MCF 10A (cell line): Measurements from ENCODE around the gene ALDH18A1. TPM values are rescaled to one million over a fixed set of nuclear protein-coding genes. Genes with fewer than 3 reads are reported as not detected.

Experiments
- BruUV-seq: library from RNA; stranded (reverse); fragments of 400-500 nt; replicated peaks from 2 replicates; lab custom pipeline; 2021; lab: Mats Ljungman, UMichigan
- CTCF ChIA-PET: fragments of 300-600 bp; sonication (Branson Sonifier 250); formaldehyde crosslinking; extraction: SDS; loops from one replicate; lab custom pipeline; 2021; ENCODE audit warnings: antibody characterized with exemption, inconsistent platforms; lab: Yijun Ruan, JAX
- POLR2A ChIA-PET: fragments of 300-600, 350-650 bp; sonication (Branson Sonifier 250); formaldehyde crosslinking; extraction: SDS; loops from one replicate; lab custom pipeline; 2020; ENCODE audit warnings: antibody characterized with exemption, inconsistent platforms; lab: Yijun Ruan, JAX
- DNase-seq: peaks from one replicate; pipeline ENCODE4 v3.0.0-alpha.2; 2018; ENCODE audit not compliant: unreplicated experiment
- H3K27ac Mint-ChIP-seq: one replicate; pipeline ENCODE4 v1.8.0; 2022; ENCODE audit warnings: mild to moderate bottlenecking, low read depth, mixed read lengths; ENCODE audit not compliant: unreplicated experiment
- H3K27me3 Mint-ChIP-seq: one replicate; pipeline ENCODE4 v1.8.0; 2022; ENCODE audit warnings: mixed read lengths; ENCODE audit not compliant: insufficient read depth, unreplicated experiment
- H3K36me3 Mint-ChIP-seq: one replicate; pipeline ENCODE4 v1.8.0; 2022; ENCODE audit warnings: mild to moderate bottlenecking, moderate library complexity, mixed read lengths; ENCODE audit not compliant: insufficient read depth, unreplicated experiment
- H3K4me1 Mint-ChIP-seq: one replicate; pipeline ENCODE4 v1.8.0; 2022; ENCODE audit warnings: mixed read lengths; ENCODE audit not compliant: insufficient read depth, unreplicated experiment
- H3K4me3 Mint-ChIP-seq: one replicate; pipeline ENCODE4 v1.8.0; 2022; ENCODE audit warnings: mild to moderate bottlenecking, moderate library complexity, mixed read lengths; ENCODE audit not compliant: unreplicated experiment
- H3K9me3 Mint-ChIP-seq: one replicate; pipeline ENCODE4 v1.8.0; 2022; ENCODE audit warnings: mixed read lengths; ENCODE audit not compliant: unreplicated experiment
- CTCF ChIP-seq: fragments of 200-600 bp; IDR thresholded peaks from one replicate; pipeline ENCODE4 v1.8.0; 2022; ENCODE audit warnings: antibody characterized with exemption, mild to moderate bottlenecking; ENCODE audit not compliant: unreplicated experiment
- intact Hi-C: fragments of 100-400 bp; cut with micrococcal nuclease; formaldehyde crosslinking; loops from 2 replicates; pipeline ENCODE4 v1.14.1; 2022
- total RNA-seq: library from RNA; stranded (reverse); gene quantifications from 2 replicates; pipeline ENCODE4 v1.2.3, GENCODE V29; 2022

The ALDH18A1 gene
- total RNA-seq, 1 experiment from 2014 or later = 91.0 TPM

- Mint-ChIP-seq H3K4me3 (no peak overlapping the region), H3K27me3 (no peaks in the 10 kb centered on the region), H3K27ac (no peak overlapping the region), H3K36me3 (peaks cover 75% of the 10 kb centered on the region), H3K9me3 (no peaks in the 10 kb centered on the region), H3K4me1 (no peaks in the 10 kb centered on the region)
- CTCF ChIA-PET = interaction anchor here (0.6 kb wide), 1 partner anchor 204 kb away, joined by 3 read pairs; no protein-coding TSS in a partner anchor
- intact Hi-C loops = no loop called here
- BruUV-seq = no TSS peak
- POLR2A ChIA-PET = no interaction called here
- DNase-seq = no peak
- no peak for TF ChIP-seq CTCF
These were observed 18.6 kb downstream of the ALDH18A1 start for GRCh38 chr10:95637911-95638310.

- ChIA-PET CTCF (no interaction called here), POLR2A (no interaction called here)
- H3K36me3 Mint-ChIP-seq = peaks cover 74% of the 10 kb centered on the region
- no peaks in the 10 kb centered on the region for H3K27me3 Mint-ChIP-seq
- no peak for TF ChIP-seq CTCF
- DNase-seq = no peak
- BruUV-seq = no TSS peak
- no peaks in the 10 kb centered on the region for H3K4me1 Mint-ChIP-seq
- intact Hi-C loops = no loop called here
- H3K27ac Mint-ChIP-seq = no peak overlapping the region
- H3K9me3 Mint-ChIP-seq = no peaks in the 10 kb centered on the region
- no peak overlapping the region for H3K4me3 Mint-ChIP-seq
These were observed 19.4 kb downstream of the ALDH18A1 start for GRCh38 chr10:95637140-95637539.

- BruUV-seq = no TSS peak
- CTCF ChIA-PET = interaction anchor here (0.7 to 1.3 kb wide), 3 partner anchors 59 to 260 kb away, joined by 3 to 4 read pairs (median 4); partner anchors contain the start of gene TCTN3
- intact Hi-C loops = no loop called here
These were observed 21.2 kb downstream of the ALDH18A1 start for GRCh38 chr10:95635319-95635733.

GRCh38 chr10:95628786-95629185, 27.7 kb downstream of the ALDH18A1 start:
- H3K9me3 Mint-ChIP-seq = no peaks in the 10 kb centered on the region
- POLR2A ChIA-PET = no interaction called here
- H3K27me3 Mint-ChIP-seq = no peaks in the 10 kb centered on the region
- no peak overlapping the region for H3K4me3 Mint-ChIP-seq
- H3K27ac Mint-ChIP-seq = no peak overlapping the region
- peak; percentile 4 for DNase-seq
- CTCF ChIA-PET = no interaction called here
- BruUV-seq = no TSS peak
- peaks cover 79% of the 10 kb centered on the region for H3K36me3 Mint-ChIP-seq
- H3K4me1 Mint-ChIP-seq = no peaks in the 10 kb centered on the region
- TF ChIP-seq CTCF = no peak
- intact Hi-C loops = no loop called here

More at GRCh38 chr10:95635319-95635733, 21.2 kb downstream of the ALDH18A1 start:
- Mint-ChIP-seq H3K27ac (peak overlapping the region; percentile 57), H3K4me3 (no peak overlapping the region), H3K9me3 (no peaks in the 10 kb centered on the region), H3K4me1 (no peaks in the 10 kb centered on the region), H3K27me3 (no peaks in the 10 kb centered on the region), H3K36me3 (peaks cover 78% of the 10 kb centered on the region)
- POLR2A ChIA-PET = interaction anchor here (0.8 kb wide), 1 partner anchor 9 kb away, joined by 3 read pairs; no protein-coding TSS in a partner anchor
- no peak for TF ChIP-seq CTCF
- DNase-seq = no peak
